Hepatocyte (in vitro differentiated cells): ENCODE results near the gene ATRAID. TPM values are rescaled to one million over a fixed set of nuclear protein-coding genes. Genes with fewer than 3 reads are reported as not detected.

Source experiments
- DNase-seq: peaks from one replicate; pipeline ENCODE4 v3.0.0-alpha.2; 2016; ENCODE audit warnings: low spot score
- H2AFZ ChIP-seq: fragments of 200-600 bp; sonication (generic); 2 replicates; pipeline ENCODE4 v1.6.0; 2016; ENCODE audit warnings: antibody characterized with exemption, mild to moderate bottlenecking
- H3K27ac ChIP-seq: fragments of 200-600 bp; sonication (generic); 2 replicates; pipeline ENCODE4 v1.5.1; 2016; ENCODE audit warnings: mild to moderate bottlenecking
- H3K27me3 ChIP-seq: fragments of 200-600 bp; sonication (generic); 2 replicates; pipeline ENCODE4 v1.6.1; 2016
- H3K36me3 ChIP-seq: fragments of 200-600 bp; sonication (generic); replicated peaks from 2 replicates; pipeline ENCODE4 v1.5.1; 2016; ENCODE audit warnings: low read depth; ENCODE audit not compliant: insufficient read depth
- H3K4me1 ChIP-seq: fragments of 200-600 bp; sonication (generic); 2 replicates; pipeline ENCODE4 v1.5.1; 2016; ENCODE audit warnings: mild to moderate bottlenecking, moderate library complexity; ENCODE audit not compliant: insufficient read depth
- H3K4me2 ChIP-seq: fragments of 200-600 bp; sonication (generic); 2 replicates; pipeline ENCODE4 v1.6.0; 2016
- H3K4me3 ChIP-seq: fragments of 200-600 bp; sonication (generic); 2 replicates; pipeline ENCODE4 v1.5.1; 2016; ENCODE audit warnings: mild to moderate bottlenecking
- H3K79me2 ChIP-seq: fragments of 200-600 bp; sonication (generic); 2 replicates; pipeline ENCODE4 v1.6.0; 2017; ENCODE audit warnings: mild to moderate bottlenecking
- H3K9me2 ChIP-seq: fragments of 200-600 bp; sonication (generic); replicated peaks from 2 replicates; pipeline ENCODE4 v1.6.0; 2017; ENCODE audit warnings: mild to moderate bottlenecking; ENCODE audit not compliant: insufficient read depth
- H3K9me3 ChIP-seq: fragments of 200-600 bp; sonication (generic); 2 replicates; pipeline ENCODE4 v1.5.1; 2016; ENCODE audit warnings: low read depth, mild to moderate bottlenecking
- H4K20me1 ChIP-seq: fragments of 200-600 bp; sonication (generic); 2 replicates; pipeline ENCODE4 v1.6.0; 2016; ENCODE audit warnings: mild to moderate bottlenecking; ENCODE audit not compliant: insufficient read depth, poor library complexity, severe bottlenecking
- CTCF ChIP-seq: fragments of 200-600 bp; sonication (generic); IDR thresholded peaks from 2 replicates; pipeline ENCODE4 v1.5.1; 2016; ENCODE audit warnings: antibody characterized with exemption, mild to moderate bottlenecking; ENCODE audit not compliant: poor library complexity
- EZH2 ChIP-seq: fragments of 200-600 bp; sonication (generic); IDR thresholded peaks from 2 replicates; pipeline ENCODE4 v1.6.1; 2016; ENCODE audit warnings: antibody characterized with exemption, mild to moderate bottlenecking, borderline replicate concordance
- EZH2phosphoT487 ChIP-seq: fragments of 200-600 bp; sonication (generic); IDR thresholded peaks from one replicate; pipeline ENCODE4 v1.6.1; 2018; ENCODE audit warnings: antibody characterized with exemption, mild to moderate bottlenecking, low read depth, moderate library complexity; ENCODE audit not compliant: unreplicated experiment, severe bottlenecking
- WGBS: methylation state at CpG from one replicate; pipeline ENCODE4 v1.1.6; 2016; ENCODE audit warnings: low lambda C conversion rate; ENCODE audit errors: missing lambda C conversion rate; 5-methylcytosine and 5-hydroxymethylcytosine counted together
- polyA plus RNA-seq: library from polyadenylated mRNA; unstranded; fragments of >200 nt; fragmentation: Nextera tagmentation; extraction: Ambion mirVana; gene quantifications from 2 replicates; pipeline ENCODE4 v1.2.1, GENCODE V29; 2016
- total RNA-seq: library from RNA; depleted of rRNA; stranded (reverse); fragments of >200 nt; gene quantifications from 2 replicates; pipeline ENCODE4 v1.2.3, GENCODE V29; 2014

The ATRAID gene
- total and polyA plus RNA-seq, 2 experiments from 2014 or later: 173 to 259 TPM

GRCh38 chr2:27240406-27240805 lies 28.6 kb downstream of the ATRAID start:
- Histone ChIP-seq H3K4me3 (no peak overlapping the region), H3K9me3 (no peaks in the 10 kb centered on the region), H3K9me2 (no peaks in the 10 kb centered on the region), H3K4me1 (no peaks in the 10 kb centered on the region), H2AFZ (no peak overlapping the region), H3K4me2 (no peak overlapping the region), H3K27ac (no peak overlapping the region), H3K27me3 (no peaks in the 10 kb centered on the region), H4K20me1 (no peaks in the 10 kb centered on the region), H3K79me2 (no peaks in the 10 kb centered on the region), H3K36me3 (no peaks in the 10 kb centered on the region)
- TF ChIP-seq EZH2phosphoT487 (no peak), EZH2 (no peak), CTCF (no peak)
- DNase-seq: no peak
- 99% methylated on average over 9 of the region's 9 CpGs for WGBS

- Histone ChIP-seq H3K27me3 (no peaks in the 10 kb centered on the region), H3K36me3 (no peaks in the 10 kb centered on the region), H3K27ac (no peak overlapping the region), H3K9me2 (no peaks in the 10 kb centered on the region), H3K4me1 (no peaks in the 10 kb centered on the region), H2AFZ (no peak overlapping the region), H3K79me2 (no peaks in the 10 kb centered on the region), H3K4me3 (no peak overlapping the region), H4K20me1 (no peaks in the 10 kb centered on the region), H3K4me2 (no peak overlapping the region), H3K9me3 (no peaks in the 10 kb centered on the region)
- 92% methylated on average over 24 of the region's 24 CpGs for WGBS
- no peak for TF ChIP-seq EZH2phosphoT487
- DNase-seq: no peak
Measured at GRCh38 chr2:27241761-27242613, 30.1 kb downstream of the ATRAID start.

GRCh38 chr2:27242614-27242951 lies 30.7 kb downstream of the ATRAID start:
- Histone ChIP-seq H4K20me1 (no peaks in the 10 kb centered on the region), H2AFZ (no peak overlapping the region), H3K4me1 (no peaks in the 10 kb centered on the region), H3K27me3 (no peaks in the 10 kb centered on the region), H3K27ac (no peak overlapping the region), H3K4me3 (no peak overlapping the region), H3K4me2 (no peak overlapping the region), H3K9me2 (no peaks in the 10 kb centered on the region), H3K9me3 (no peaks in the 10 kb centered on the region), H3K79me2 (no peaks in the 10 kb centered on the region), H3K36me3 (no peaks in the 10 kb centered on the region)
- TF ChIP-seq EZH2 (no peak), CTCF (no peak), EZH2phosphoT487 (no peak)
- DNase-seq: no peak
- WGBS: 97% methylated on average over 16 of the region's 16 CpGs

GRCh38 chr2:27243391-27244130 lies 31.7 kb downstream of the ATRAID start:
- DNase-seq: no peak
- no peak overlapping the region for H3K27ac ChIP-seq
- no peak for TF ChIP-seq EZH2
- no peak for TF ChIP-seq EZH2phosphoT487
- TF ChIP-seq CTCF: no peak
- H2AFZ ChIP-seq: no peak overlapping the region
- no peak overlapping the region for H3K4me3 ChIP-seq
- no peak overlapping the region for H3K4me2 ChIP-seq
- H3K9me2 ChIP-seq: no peaks in the 10 kb centered on the region
- no peaks in the 10 kb centered on the region for H3K79me2 ChIP-seq
- WGBS: 94% methylated on average over 19 of the region's 19 CpGs
- no peaks in the 10 kb centered on the region for H3K9me3 ChIP-seq
- no peaks in the 10 kb centered on the region for H3K36me3 ChIP-seq
- H4K20me1 ChIP-seq: no peaks in the 10 kb centered on the region
- no peaks in the 10 kb centered on the region for H3K27me3 ChIP-seq
- no peaks in the 10 kb centered on the region for H3K4me1 ChIP-seq
